Measurements from ENCODE around the gene ABCA9.

- TF ChIP-seq SIN3A (IDR thresholded peaks at IDR 0.05; ENCODE audit: borderline replicate concordance, insufficient read depth, low read length) (no peak), REST (IDR thresholded peaks at IDR 0.05; ENCODE audit: insufficient read depth in 1 of 2, low read depth in 2 of 2, low read length in 2 of 2) (no peak)
Observed at GRCh38 chr17:69018687-69019086, 42.0 kb downstream of the ABCA9 start.

All from PFSK-1 (cell line).